Hepatocyte (in vitro differentiated cells): Measurements from ENCODE around the gene RNFT2. TPM values are rescaled to one million over a fixed set of nuclear protein-coding genes. Genes with fewer than 3 reads are reported as not detected.

Source experiments
- DNase-seq: peaks from one replicate; pipeline ENCODE4 v3.0.0-alpha.2; 2016; ENCODE audit warnings: low spot score
- H2AFZ ChIP-seq: fragments of 200-600 bp; sonication (generic); 2 replicates; pipeline ENCODE4 v1.6.0; 2016; ENCODE audit warnings: antibody characterized with exemption, mild to moderate bottlenecking
- H3K27ac ChIP-seq: fragments of 200-600 bp; sonication (generic); 2 replicates; pipeline ENCODE4 v1.5.1; 2016; ENCODE audit warnings: mild to moderate bottlenecking
- H3K27me3 ChIP-seq: fragments of 200-600 bp; sonication (generic); 2 replicates; pipeline ENCODE4 v1.6.1; 2016
- H3K36me3 ChIP-seq: fragments of 200-600 bp; sonication (generic); replicated peaks from 2 replicates; pipeline ENCODE4 v1.5.1; 2016; ENCODE audit warnings: low read depth; ENCODE audit not compliant: insufficient read depth
- H3K4me1 ChIP-seq: fragments of 200-600 bp; sonication (generic); 2 replicates; pipeline ENCODE4 v1.5.1; 2016; ENCODE audit warnings: mild to moderate bottlenecking, moderate library complexity; ENCODE audit not compliant: insufficient read depth
- H3K4me2 ChIP-seq: fragments of 200-600 bp; sonication (generic); 2 replicates; pipeline ENCODE4 v1.6.0; 2016
- H3K4me3 ChIP-seq: fragments of 200-600 bp; sonication (generic); 2 replicates; pipeline ENCODE4 v1.5.1; 2016; ENCODE audit warnings: mild to moderate bottlenecking
- H3K79me2 ChIP-seq: fragments of 200-600 bp; sonication (generic); 2 replicates; pipeline ENCODE4 v1.6.0; 2017; ENCODE audit warnings: mild to moderate bottlenecking
- H3K9me2 ChIP-seq: fragments of 200-600 bp; sonication (generic); replicated peaks from 2 replicates; pipeline ENCODE4 v1.6.0; 2017; ENCODE audit warnings: mild to moderate bottlenecking; ENCODE audit not compliant: insufficient read depth
- H3K9me3 ChIP-seq: fragments of 200-600 bp; sonication (generic); 2 replicates; pipeline ENCODE4 v1.5.1; 2016; ENCODE audit warnings: low read depth, mild to moderate bottlenecking
- H4K20me1 ChIP-seq: fragments of 200-600 bp; sonication (generic); 2 replicates; pipeline ENCODE4 v1.6.0; 2016; ENCODE audit warnings: mild to moderate bottlenecking; ENCODE audit not compliant: insufficient read depth, poor library complexity, severe bottlenecking
- CTCF ChIP-seq: fragments of 200-600 bp; sonication (generic); IDR thresholded peaks from 2 replicates; pipeline ENCODE4 v1.5.1; 2016; ENCODE audit warnings: antibody characterized with exemption, mild to moderate bottlenecking; ENCODE audit not compliant: poor library complexity
- EZH2 ChIP-seq: fragments of 200-600 bp; sonication (generic); IDR thresholded peaks from 2 replicates; pipeline ENCODE4 v1.6.1; 2016; ENCODE audit warnings: antibody characterized with exemption, mild to moderate bottlenecking, borderline replicate concordance
- EZH2phosphoT487 ChIP-seq: fragments of 200-600 bp; sonication (generic); IDR thresholded peaks from one replicate; pipeline ENCODE4 v1.6.1; 2018; ENCODE audit warnings: antibody characterized with exemption, mild to moderate bottlenecking, low read depth, moderate library complexity; ENCODE audit not compliant: unreplicated experiment, severe bottlenecking
- WGBS: methylation state at CpG from one replicate; pipeline ENCODE4 v1.1.6; 2016; ENCODE audit warnings: low lambda C conversion rate; ENCODE audit errors: missing lambda C conversion rate; 5-methylcytosine and 5-hydroxymethylcytosine counted together
- polyA plus RNA-seq: library from polyadenylated mRNA; unstranded; fragments of >200 nt; fragmentation: Nextera tagmentation; extraction: Ambion mirVana; gene quantifications from 2 replicates; pipeline ENCODE4 v1.2.1, GENCODE V29; 2016
- total RNA-seq: library from RNA; depleted of rRNA; stranded (reverse); fragments of >200 nt; gene quantifications from 2 replicates; pipeline ENCODE4 v1.2.3, GENCODE V29; 2014

The RNFT2 gene
- total and polyA plus RNA-seq, 2 experiments from 2014 or later, result 1.5 to 2.9 TPM

- Histone ChIP-seq H4K20me1 (no peaks in the 10 kb centered on the region), H3K27ac (no peak overlapping the region), H3K4me1 (no peaks in the 10 kb centered on the region), H3K4me3 (no peak overlapping the region), H3K9me2 (no peaks in the 10 kb centered on the region), H3K9me3 (no peaks in the 10 kb centered on the region), H2AFZ (no peak overlapping the region), H3K79me2 (no peaks in the 10 kb centered on the region), H3K4me2 (no peak overlapping the region), H3K27me3 (peaks cover 5% of the 10 kb centered on the region), H3K36me3 (no peaks in the 10 kb centered on the region)
- 79% methylated on average over 12 of the region's 12 CpGs for WGBS
- DNase-seq, result no peak
- TF ChIP-seq CTCF (no peak), EZH2 (no peak), EZH2phosphoT487 (no peak)
These were observed 154.4 kb downstream of the RNFT2 start for GRCh38 chr12:116892349-116893140.

GRCh38 chr12:116894913-116895312 lies 156.8 kb downstream of the RNFT2 start:
- no peaks in the 10 kb centered on the region for H3K36me3 ChIP-seq
- H3K79me2 ChIP-seq, result no peaks in the 10 kb centered on the region
- 76% methylated on average over 3 of the region's 3 CpGs for WGBS
- H2AFZ ChIP-seq, result no peak overlapping the region
- no peaks in the 10 kb centered on the region for H3K9me3 ChIP-seq
- no peak overlapping the region for H3K4me2 ChIP-seq
- no peaks in the 10 kb centered on the region for H4K20me1 ChIP-seq
- no peaks in the 10 kb centered on the region for H3K9me2 ChIP-seq
- no peak for TF ChIP-seq CTCF
- TF ChIP-seq EZH2phosphoT487, result no peak
- no peak for TF ChIP-seq EZH2
- no peak overlapping the region for H3K4me3 ChIP-seq
- no peak for DNase-seq
- H3K27me3 ChIP-seq, result peaks cover 13% of the 10 kb centered on the region
- H3K27ac ChIP-seq, result no peak overlapping the region
- H3K4me1 ChIP-seq, result no peaks in the 10 kb centered on the region

- Histone ChIP-seq H3K4me3 (no peak overlapping the region), H3K27me3 (peaks cover 16% of the 10 kb centered on the region), H3K79me2 (no peaks in the 10 kb centered on the region), H3K27ac (no peak overlapping the region), H3K9me2 (no peaks in the 10 kb centered on the region), H3K4me1 (no peaks in the 10 kb centered on the region), H3K9me3 (no peaks in the 10 kb centered on the region), H3K4me2 (no peak overlapping the region), H4K20me1 (no peaks in the 10 kb centered on the region), H2AFZ (no peak overlapping the region), H3K36me3 (no peaks in the 10 kb centered on the region)
- no peak for DNase-seq
- no peak for TF ChIP-seq EZH2
- TF ChIP-seq CTCF, result no peak
- TF ChIP-seq EZH2phosphoT487, result no peak
- WGBS, result 72% methylated on average over 7 of the region's 7 CpGs
These were observed 158.4 kb downstream of the RNFT2 start for GRCh38 chr12:116896411-116896924.
